Measurements from ENCODE around the gene PACRG. TPM values are rescaled to one million over a fixed set of nuclear protein-coding genes. Genes with fewer than 3 reads are reported as not detected.
"Not testable (repeated sequence)": the region's sequence is repeated elsewhere in the genome, so short reads cannot be mapped to it uniquely, and the experiment has no call there.

PACRG gene
- total and polyA plus RNA-seq, 2 experiments from 2014 or later, result not detected

GRCh38 chr6:163313981-163314380 lies 586.2 kb downstream of the PACRG start:
- H3K9me3 ChIP-seq (ENCODE audit: low read depth), result no peaks in the 10 kb centered on the region
- H3K27ac ChIP-seq, result no peak overlapping the region
- TF ChIP-seq EZH2 (IDR thresholded peaks at IDR 0.05; ENCODE audit: insufficient read depth, poor library complexity, severe bottlenecking) (no peak), EZH2phosphoT487 (IDR thresholded peaks at IDR 0.05; ENCODE audit: insufficient read depth, low read depth) (no peak)
- H3K9ac ChIP-seq, result no peak overlapping the region
- in situ Hi-C loops (cut with MboI), result no loop called here
- H3K4me3 ChIP-seq, result no peak overlapping the region
- H3K4me2 ChIP-seq (ENCODE audit: unreplicated experiment), result no peak overlapping the region
- no peaks in the 10 kb centered on the region for H3K27me3 ChIP-seq (replicated peaks; ENCODE audit: insufficient read depth)
- no peaks in the 10 kb centered on the region for H3F3A ChIP-seq (ENCODE audit: insufficient read depth)
- H3K4me1 ChIP-seq (ENCODE audit: insufficient read depth), result no peaks in the 10 kb centered on the region
- H3K9me2 ChIP-seq (ENCODE audit: insufficient read depth), result no peaks in the 10 kb centered on the region
- WGBS, 2 experiments (ENCODE audit: low coverage in 1 of 2, low lambda C conversion rate in 2 of 2, missing lambda C conversion rate in 2 of 2), result 74 to 77% methylated on average over 5 of the region's 5 CpGs
- no peak overlapping the region for H2AFZ ChIP-seq
- no peaks in the 10 kb centered on the region for H4K20me1 ChIP-seq (ENCODE audit: insufficient read depth)
- no peaks in the 10 kb centered on the region for H3K79me2 ChIP-seq (ENCODE audit: insufficient read depth)
- H3K36me3 ChIP-seq (ENCODE audit: low read depth), result no peaks in the 10 kb centered on the region
- no peak for DNase-seq

GRCh38 chr6:163314791-163315470 lies 587.2 kb downstream of the PACRG start:
- H3K4me2 ChIP-seq (ENCODE audit: unreplicated experiment), result no peak overlapping the region
- H3K79me2 ChIP-seq (ENCODE audit: insufficient read depth), result no peaks in the 10 kb centered on the region
- no peak overlapping the region for H3K27ac ChIP-seq
- no peaks in the 10 kb centered on the region for H3K4me1 ChIP-seq (ENCODE audit: insufficient read depth)
- no peak for DNase-seq
- no peaks in the 10 kb centered on the region for H4K20me1 ChIP-seq (ENCODE audit: insufficient read depth)
- H3K36me3 ChIP-seq (ENCODE audit: low read depth), result no peaks in the 10 kb centered on the region
- no peak for TF ChIP-seq EZH2phosphoT487 (IDR thresholded peaks at IDR 0.05; ENCODE audit: insufficient read depth, low read depth)
- TF ChIP-seq EZH2 (IDR thresholded peaks at IDR 0.05; ENCODE audit: insufficient read depth, poor library complexity, severe bottlenecking), result no peak
- H2AFZ ChIP-seq, result no peak overlapping the region
- no peaks in the 10 kb centered on the region for H3K9me3 ChIP-seq (ENCODE audit: low read depth)
- no peak overlapping the region for H3K9ac ChIP-seq
- no peaks in the 10 kb centered on the region for H3K9me2 ChIP-seq (ENCODE audit: insufficient read depth)
- in situ Hi-C loops (cut with MboI), result no loop called here
- no peaks in the 10 kb centered on the region for H3K27me3 ChIP-seq (replicated peaks; ENCODE audit: insufficient read depth)
- no peaks in the 10 kb centered on the region for H3F3A ChIP-seq (ENCODE audit: insufficient read depth)
- H3K4me3 ChIP-seq, result no peak overlapping the region
- 72 to 76% methylated on average over 10 to 11 of the region's 11 CpGs for WGBS, 2 experiments (ENCODE audit: low coverage in 1 of 2, low lambda C conversion rate in 2 of 2, missing lambda C conversion rate in 2 of 2)

DNA sequence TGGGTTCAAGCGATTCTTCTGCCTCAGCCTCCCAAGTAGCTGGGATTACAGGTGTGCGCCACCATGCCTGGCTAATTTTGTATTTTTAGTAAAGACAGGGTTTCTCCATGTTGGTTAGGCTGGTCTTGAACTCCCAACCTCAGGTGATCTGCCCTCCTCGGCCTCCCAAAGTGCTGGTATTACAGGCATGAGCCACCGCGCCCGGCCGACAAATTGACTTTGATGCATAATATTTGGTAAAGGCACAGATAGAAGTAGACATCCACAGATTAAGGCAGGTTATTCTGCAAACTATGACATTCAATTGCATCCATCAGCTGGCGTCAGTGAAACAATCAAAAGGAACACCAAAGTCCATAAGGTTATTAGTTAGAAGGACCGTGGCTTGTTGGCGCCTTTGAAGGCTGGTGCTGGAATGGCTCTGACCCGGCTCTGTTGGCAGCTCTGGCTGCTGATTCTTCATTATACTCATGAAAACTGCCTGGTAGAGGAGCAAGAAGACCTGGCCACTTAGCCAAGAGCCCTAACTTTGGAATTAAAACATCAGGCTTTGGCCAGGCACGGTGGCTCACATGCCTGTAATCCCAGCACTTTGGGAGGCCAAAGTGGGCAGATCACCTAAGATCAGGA lies 589.2 kb downstream of the PACRG start:
- WGBS, 2 experiments (ENCODE audit: low coverage in 1 of 2, low lambda C conversion rate in 2 of 2, missing lambda C conversion rate in 2 of 2), result 82% methylated on average over 12 of the region's 12 CpGs
- H3K27me3 ChIP-seq (replicated peaks; ENCODE audit: insufficient read depth); H3K9ac ChIP-seq; H3K4me2 ChIP-seq (ENCODE audit: unreplicated experiment); H4K20me1 ChIP-seq (ENCODE audit: insufficient read depth); H3K9me3 ChIP-seq (ENCODE audit: low read depth); H3K4me1 ChIP-seq (ENCODE audit: insufficient read depth); H3K27ac ChIP-seq; H2AFZ ChIP-seq; H3K79me2 ChIP-seq (ENCODE audit: insufficient read depth); H3K9me2 ChIP-seq (ENCODE audit: insufficient read depth); H3F3A ChIP-seq (ENCODE audit: insufficient read depth); DNase-seq; H3K36me3 ChIP-seq (ENCODE audit: low read depth); H3K4me3 ChIP-seq; in situ Hi-C loops (cut with MboI): not testable (repeated sequence)

- H3K27ac ChIP-seq, result no peak overlapping the region
- no peaks in the 10 kb centered on the region for H3K9me2 ChIP-seq (ENCODE audit: insufficient read depth)
- H3K4me2 ChIP-seq (ENCODE audit: unreplicated experiment), result no peak overlapping the region
- H3K4me1 ChIP-seq (ENCODE audit: insufficient read depth), result no peaks in the 10 kb centered on the region
- no peaks in the 10 kb centered on the region for H3K9me3 ChIP-seq (ENCODE audit: low read depth)
- no peaks in the 10 kb centered on the region for H3K79me2 ChIP-seq (ENCODE audit: insufficient read depth)
- no peak for DNase-seq
- no peaks in the 10 kb centered on the region for H4K20me1 ChIP-seq (ENCODE audit: insufficient read depth)
- in situ Hi-C loops (cut with MboI), result no loop called here
- H3K4me3 ChIP-seq, result no peak overlapping the region
- no peaks in the 10 kb centered on the region for H3K27me3 ChIP-seq (replicated peaks; ENCODE audit: insufficient read depth)
- no peaks in the 10 kb centered on the region for H3F3A ChIP-seq (ENCODE audit: insufficient read depth)
- WGBS, 2 experiments (ENCODE audit: low coverage in 1 of 2, low lambda C conversion rate in 2 of 2, missing lambda C conversion rate in 2 of 2), result 74 to 79% methylated on average over 13 of the region's 13 CpGs
- TF ChIP-seq EZH2 (IDR thresholded peaks at IDR 0.05; ENCODE audit: insufficient read depth, poor library complexity, severe bottlenecking) (no peak), EZH2phosphoT487 (IDR thresholded peaks at IDR 0.05; ENCODE audit: insufficient read depth, low read depth) (no peak)
- H3K36me3 ChIP-seq (ENCODE audit: low read depth), result no peaks in the 10 kb centered on the region
- no peak overlapping the region for H3K9ac ChIP-seq
- H2AFZ ChIP-seq, result no peak overlapping the region
Measured at GRCh38 chr6:163318071-163318786, 590.5 kb downstream of the PACRG start.
